Gastroesophageal sphincter (tissue), 3 donors: ENCODE measurements around the gene CD300LB.

Experiments used
- EP300 ChIP-seq: sonication (generic); formaldehyde crosslinking; IDR thresholded peaks from one replicate; pipeline ENCODE4 v1.6.1; 2017; ENCODE audit warnings: antibody characterized with exemption, mild to moderate bottlenecking
- POLR2A ChIP-seq, 2 donors: fragments of 450-650 bp; IDR thresholded peaks; one replicate each; pipeline ENCODE4 v1.6.1; 2017; ENCODE audit warnings: antibody characterized with exemption in 2 of 2, mild to moderate bottlenecking in 2 of 2, moderate library complexity in 1 of 2
- POLR2AphosphoS5 ChIP-seq: sonication (generic); formaldehyde crosslinking; IDR thresholded peaks from one replicate; pipeline ENCODE4 v1.6.1; 2017; ENCODE audit warnings: antibody characterized with exemption
- TF ChIP-seq, protein P1 (sequence below), 4 experiments: fragments of 200-600 bp in 2 of 4; fragments of 450-650 bp in 2 of 4; sonication (generic) in 1 of 4; IDR thresholded peaks; one replicate each; pipeline ENCODE4 v1.5.1; 2017 to 2019; ENCODE audit warnings: antibody characterized with exemption in 4 of 4, mild to moderate bottlenecking in 2 of 4, moderate library complexity in 2 of 4

GRCh38 chr17:74522381-74523105 lies 8.7 kb downstream of the CD300LB start:
- TF ChIP-seq, protein P1, sequence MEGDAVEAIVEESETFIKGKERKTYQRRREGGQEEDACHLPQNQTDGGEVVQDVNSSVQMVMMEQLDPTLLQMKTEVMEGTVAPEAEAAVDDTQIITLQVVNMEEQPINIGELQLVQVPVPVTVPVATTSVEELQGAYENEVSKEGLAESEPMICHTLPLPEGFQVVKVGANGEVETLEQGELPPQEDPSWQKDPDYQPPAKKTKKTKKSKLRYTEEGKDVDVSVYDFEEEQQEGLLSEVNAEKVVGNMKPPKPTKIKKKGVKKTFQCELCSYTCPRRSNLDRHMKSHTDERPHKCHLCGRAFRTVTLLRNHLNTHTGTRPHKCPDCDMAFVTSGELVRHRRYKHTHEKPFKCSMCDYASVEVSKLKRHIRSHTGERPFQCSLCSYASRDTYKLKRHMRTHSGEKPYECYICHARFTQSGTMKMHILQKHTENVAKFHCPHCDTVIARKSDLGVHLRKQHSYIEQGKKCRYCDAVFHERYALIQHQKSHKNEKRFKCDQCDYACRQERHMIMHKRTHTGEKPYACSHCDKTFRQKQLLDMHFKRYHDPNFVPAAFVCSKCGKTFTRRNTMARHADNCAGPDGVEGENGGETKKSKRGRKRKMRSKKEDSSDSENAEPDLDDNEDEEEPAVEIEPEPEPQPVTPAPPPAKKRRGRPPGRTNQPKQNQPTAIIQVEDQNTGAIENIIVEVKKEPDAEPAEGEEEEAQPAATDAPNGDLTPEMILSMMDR (IDR thresholded peaks at IDR 0.05) = no peak
- TF ChIP-seq POLR2A (IDR thresholded peaks at IDR 0.05) (no peak), EP300 (no peak), POLR2AphosphoS5 (no peak)
